ENCODE results near the gene ACTN1. TPM values are rescaled to one million over a fixed set of nuclear protein-coding genes. Genes with fewer than 3 reads are reported as not detected.

The ACTN1 gene
- total RNA-seq, 1 experiment from 2014 or later = 212 TPM

- Histone ChIP-seq H3K4me1 (ENCODE audit: control insufficient read depth, insufficient read depth, low read length) (no peaks in the 10 kb centered on the region), H3K36me3 (ENCODE audit: control insufficient read depth, insufficient read depth, low read length) (no peaks in the 10 kb centered on the region), H3K27me3 (ENCODE audit: control insufficient read depth, insufficient read depth, low read length) (no peaks in the 10 kb centered on the region), H3K27ac (ENCODE audit: low read length) (no peak overlapping the region), H3K4me3 (ENCODE audit: low read depth in 2 of 2, low read length in 2 of 2) (no peak overlapping the region), H3K9me3 (ENCODE audit: control insufficient read depth, insufficient read depth, low read depth, low read length) (no peaks in the 10 kb centered on the region)
- BruUV-seq (replicated peaks) = no TSS peak
- ChIA-PET POLR2A (no interaction called here), CTCF (no interaction called here)
- TF ChIP-seq REST (IDR thresholded peaks at IDR 0.05; ENCODE audit: insufficient read depth in 1 of 2, low read depth in 2 of 2, low read length in 1 of 2) (no peak), CTCF (IDR thresholded peaks at IDR 0.05) (no peak), TCF7L2 (IDR thresholded peaks at IDR 0.05; ENCODE audit: low read depth, low read length) (no peak), SIN3A (IDR thresholded peaks at IDR 0.05; ENCODE audit: borderline replicate concordance, insufficient read depth, low read depth, low read length) (no peak), POLR2AphosphoS5 (IDR thresholded peaks at IDR 0.05; ENCODE audit: low read depth, low read length) (no peak)
- in situ Hi-C loops (cut with HindIII; ENCODE audit: low pct_unique_long_range_greater_than_20kb, low sequenced_read_pairs) (no loop called here), intact Hi-C loops (cut with micrococcal nuclease; ENCODE audit: unreplicated experiment) (no loop called here)
- no peak for DNase-seq (ENCODE audit: low read depth, low spot score)
- ATAC-seq = no peak
Measured at GRCh38 chr14:68851078-68851477, 128.0 kb downstream of the ACTN1 start.

GRCh38 chr14:68849416-68849815, 129.7 kb downstream of the ACTN1 start:
- no peaks in the 10 kb centered on the region for H3K36me3 ChIP-seq (ENCODE audit: control insufficient read depth, insufficient read depth, low read length)
- no peak for DNase-seq (ENCODE audit: low read depth, low spot score)
- H3K4me3 ChIP-seq (ENCODE audit: low read depth in 2 of 2, low read length in 2 of 2) = no peak overlapping the region
- no peak overlapping the region for H3K27ac ChIP-seq (ENCODE audit: low read length)
- in situ Hi-C loops (cut with HindIII; ENCODE audit: low pct_unique_long_range_greater_than_20kb, low sequenced_read_pairs) (no loop called here), intact Hi-C loops (cut with micrococcal nuclease; ENCODE audit: unreplicated experiment) (loop anchor here (10.0 kb wide), 1 partner anchor 1015 kb away; no protein-coding TSS in a partner anchor)
- H3K4me1 ChIP-seq (ENCODE audit: control insufficient read depth, insufficient read depth, low read length) = no peaks in the 10 kb centered on the region
- H3K27me3 ChIP-seq (ENCODE audit: control insufficient read depth, insufficient read depth, low read length) = no peaks in the 10 kb centered on the region
- ATAC-seq = no peak
- H3K9me3 ChIP-seq (ENCODE audit: control insufficient read depth, insufficient read depth, low read depth, low read length) = no peaks in the 10 kb centered on the region
- CTCF ChIA-PET = no interaction called here
- POLR2A ChIA-PET = no interaction called here
- BruUV-seq (replicated peaks) = no TSS peak
- TF ChIP-seq CTCF (IDR thresholded peaks at IDR 0.05) (no peak), SIN3A (IDR thresholded peaks at IDR 0.05; ENCODE audit: borderline replicate concordance, insufficient read depth, low read depth, low read length) (no peak), REST (IDR thresholded peaks at IDR 0.05; ENCODE audit: insufficient read depth in 1 of 2, low read depth in 2 of 2, low read length in 1 of 2) (no peak), POLR2AphosphoS5 (IDR thresholded peaks at IDR 0.05; ENCODE audit: low read depth, low read length) (no peak), TCF7L2 (IDR thresholded peaks at IDR 0.05; ENCODE audit: low read depth, low read length) (no peak)
